AG09309 (cell line): ENCODE results near the gene MAPK14.

Source experiments
- DNase-seq: peaks from one replicate; pipeline ENCODE4 v3.0.0-alpha.2; 2010; ENCODE audit warnings: low read depth
- H3K4me3 ChIP-seq: 2 replicates; pipeline ENCODE4 v1.5.1; 2011; ENCODE audit warnings: mild to moderate bottlenecking, low read depth, low read length, moderate library complexity; ENCODE audit not compliant: control insufficient read depth
- TF ChIP-seq, protein P1 (sequence below): IDR thresholded peaks from 2 replicates; pipeline ENCODE4 v1.5.1; 2011; ENCODE audit warnings: mild to moderate bottlenecking, low read depth, low read length, inconsistent platforms; ENCODE audit not compliant: insufficient read depth, control insufficient read depth; ENCODE audit errors: missing control alignments

MAPK14 gene

DNA sequence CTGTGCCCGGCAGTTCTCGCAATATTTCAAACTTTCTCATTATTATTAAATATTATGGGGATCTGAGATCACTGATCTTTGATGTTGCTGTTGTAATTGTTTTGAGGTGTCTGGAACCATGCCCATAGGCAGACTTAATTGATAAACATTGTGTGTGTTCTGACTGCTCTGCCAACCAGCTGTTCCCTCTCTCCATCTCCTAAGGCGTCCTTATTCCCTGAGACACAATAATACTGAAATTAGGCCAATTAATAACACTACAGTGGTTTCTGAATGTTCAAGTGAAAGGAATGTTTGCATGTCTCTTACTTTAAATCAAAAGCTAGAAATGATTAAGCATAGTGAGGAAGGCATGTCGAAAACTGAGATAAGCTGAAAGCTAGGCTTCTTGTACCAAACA, 7.6 kb downstream of the MAPK14 start:
- no peak overlapping the region for H3K4me3 ChIP-seq
- TF ChIP-seq, protein P1, sequence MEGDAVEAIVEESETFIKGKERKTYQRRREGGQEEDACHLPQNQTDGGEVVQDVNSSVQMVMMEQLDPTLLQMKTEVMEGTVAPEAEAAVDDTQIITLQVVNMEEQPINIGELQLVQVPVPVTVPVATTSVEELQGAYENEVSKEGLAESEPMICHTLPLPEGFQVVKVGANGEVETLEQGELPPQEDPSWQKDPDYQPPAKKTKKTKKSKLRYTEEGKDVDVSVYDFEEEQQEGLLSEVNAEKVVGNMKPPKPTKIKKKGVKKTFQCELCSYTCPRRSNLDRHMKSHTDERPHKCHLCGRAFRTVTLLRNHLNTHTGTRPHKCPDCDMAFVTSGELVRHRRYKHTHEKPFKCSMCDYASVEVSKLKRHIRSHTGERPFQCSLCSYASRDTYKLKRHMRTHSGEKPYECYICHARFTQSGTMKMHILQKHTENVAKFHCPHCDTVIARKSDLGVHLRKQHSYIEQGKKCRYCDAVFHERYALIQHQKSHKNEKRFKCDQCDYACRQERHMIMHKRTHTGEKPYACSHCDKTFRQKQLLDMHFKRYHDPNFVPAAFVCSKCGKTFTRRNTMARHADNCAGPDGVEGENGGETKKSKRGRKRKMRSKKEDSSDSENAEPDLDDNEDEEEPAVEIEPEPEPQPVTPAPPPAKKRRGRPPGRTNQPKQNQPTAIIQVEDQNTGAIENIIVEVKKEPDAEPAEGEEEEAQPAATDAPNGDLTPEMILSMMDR = no peak
- no peak for DNase-seq

DNA sequence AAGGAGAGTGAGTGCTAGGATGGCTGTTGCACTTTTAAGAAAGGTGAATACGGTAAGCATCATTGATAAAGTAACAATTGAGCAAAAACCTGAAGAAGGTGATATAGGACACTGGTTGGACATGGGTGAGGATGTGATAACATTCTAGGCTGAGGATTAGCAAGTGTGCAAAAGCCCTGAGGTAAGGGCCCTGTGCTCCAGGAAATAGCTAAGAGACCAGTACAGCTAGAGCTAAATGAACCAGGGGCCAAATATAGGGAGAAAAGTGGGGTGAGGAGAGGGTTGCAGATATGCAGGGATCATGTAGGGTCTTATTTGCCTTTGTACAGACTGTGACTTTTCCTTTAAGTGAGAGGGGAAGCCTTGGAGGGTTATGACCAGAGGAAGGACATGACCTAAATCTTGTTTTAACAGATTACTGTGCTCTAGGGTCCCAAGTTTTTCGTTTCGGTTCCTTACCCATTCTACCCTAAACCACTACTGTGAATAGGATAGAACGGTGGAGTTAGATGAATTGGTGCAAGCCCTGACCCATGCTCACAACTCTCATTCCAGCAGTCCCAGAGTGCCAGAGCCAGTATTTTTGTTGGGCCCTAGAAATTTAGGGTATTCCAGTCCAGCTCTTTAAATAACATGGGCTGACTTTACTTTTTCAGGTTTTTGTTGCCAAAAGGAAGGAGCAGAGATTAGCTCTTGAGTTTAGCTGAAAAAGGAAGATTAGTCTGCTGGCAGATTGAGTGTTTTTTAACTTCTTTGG, 10.7 kb downstream of the MAPK14 start:
- H3K4me3 ChIP-seq = no peak overlapping the region
- TF ChIP-seq, protein P1 = no peak
- DNase-seq = no peak

DNA sequence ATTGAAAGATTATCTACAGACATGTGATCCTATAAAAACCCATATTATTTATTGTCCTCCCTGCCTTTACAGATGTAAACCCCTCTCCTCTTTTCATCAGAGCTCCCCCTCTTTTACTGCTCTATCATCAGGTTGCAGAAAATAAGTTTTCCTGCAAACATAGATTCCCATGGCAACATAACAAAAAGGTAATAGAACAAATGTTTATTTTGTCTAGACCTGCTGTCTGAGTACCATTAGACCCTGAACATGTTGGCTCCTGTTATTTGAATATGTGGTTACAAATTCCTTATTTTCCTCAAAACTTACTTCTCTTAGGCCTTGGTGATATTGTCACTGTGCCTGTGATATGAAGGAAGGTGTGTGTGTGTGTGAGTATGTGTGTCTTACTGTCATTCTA, 11.5 kb downstream of the MAPK14 start:
- TF ChIP-seq, protein P1 = no peak
- no peak overlapping the region for H3K4me3 ChIP-seq
- DNase-seq = no peak

DNA sequence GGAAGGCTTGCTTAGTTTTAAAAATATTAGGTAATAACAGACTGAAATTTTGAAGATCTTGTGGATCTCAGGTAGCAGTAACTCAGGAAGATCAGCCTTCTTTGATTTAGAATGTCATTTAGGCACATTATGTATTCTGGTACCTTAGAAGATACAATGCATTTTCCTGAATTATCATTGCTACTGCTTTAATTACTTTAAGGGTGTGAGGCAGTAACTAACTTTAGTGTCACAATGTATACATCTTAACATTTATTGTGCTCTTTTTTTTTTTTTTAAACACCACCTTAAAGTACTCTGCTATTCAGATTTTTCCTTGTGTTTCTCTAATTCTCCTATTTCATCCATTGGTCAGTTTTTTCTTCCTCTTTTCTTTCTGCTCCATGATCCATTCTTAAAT, 13.3 kb downstream of the MAPK14 start:
- TF ChIP-seq, protein P1 = no peak
- DNase-seq = no peak
- H3K4me3 ChIP-seq = no peak overlapping the region

DNA sequence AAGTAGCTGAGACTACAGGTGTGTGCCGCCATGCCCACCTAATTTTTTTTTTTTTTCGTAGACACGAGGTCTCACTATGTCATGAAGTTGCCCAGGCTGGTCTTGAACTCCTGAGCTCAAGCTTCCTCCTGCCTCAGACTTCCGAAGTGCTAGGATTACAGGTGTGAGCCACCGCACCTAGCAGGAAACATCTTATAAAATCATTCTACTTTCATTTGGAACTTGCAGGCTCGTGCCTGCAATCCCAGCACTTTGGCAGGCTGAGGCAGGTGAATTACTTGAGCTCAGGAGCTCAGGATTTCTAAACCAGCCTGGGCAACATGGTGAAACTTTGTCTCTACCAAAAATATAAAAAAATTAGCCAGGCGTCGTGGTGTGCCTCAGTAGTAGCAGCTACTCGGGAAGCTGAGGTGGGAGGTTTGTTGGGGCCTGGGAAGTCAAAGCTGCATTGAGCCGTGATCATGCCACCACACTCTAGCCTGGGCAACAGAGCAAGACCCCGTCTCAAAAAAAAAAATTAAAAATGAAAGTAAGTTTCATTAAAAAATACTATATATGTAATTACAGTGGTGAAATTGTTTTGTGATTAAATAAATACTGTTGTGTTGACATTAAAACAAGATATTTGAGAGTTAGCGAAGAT, 15.1 kb downstream of the MAPK14 start:
- no peak overlapping the region for H3K4me3 ChIP-seq
- DNase-seq = no peak

DNA sequence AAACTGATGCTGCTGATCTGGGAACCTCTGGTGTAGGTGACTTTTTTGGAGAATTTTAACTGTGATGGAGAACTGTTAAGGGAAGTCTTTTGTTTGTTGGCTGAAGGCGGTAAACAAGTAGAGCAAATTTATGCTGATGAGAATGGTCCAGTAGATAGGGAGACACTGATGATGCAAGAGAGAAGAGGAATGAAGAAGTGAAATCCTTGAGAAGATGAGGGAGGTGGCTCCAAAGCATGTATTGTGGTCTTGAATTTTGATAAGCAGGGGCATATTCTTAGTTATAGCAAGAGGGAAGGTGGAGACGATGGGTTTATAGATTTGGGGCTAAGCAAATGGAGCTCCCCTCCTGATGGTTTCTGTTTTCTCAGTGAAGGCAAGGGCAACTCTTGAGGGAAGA, 22.0 kb downstream of the MAPK14 start:
- TF ChIP-seq, protein P1 = no peak
- DNase-seq = no peak
- no peak overlapping the region for H3K4me3 ChIP-seq

More for the DNA sequence above, 15.1 kb downstream of the MAPK14 start:
- TF ChIP-seq, protein P1 = no peak

DNA sequence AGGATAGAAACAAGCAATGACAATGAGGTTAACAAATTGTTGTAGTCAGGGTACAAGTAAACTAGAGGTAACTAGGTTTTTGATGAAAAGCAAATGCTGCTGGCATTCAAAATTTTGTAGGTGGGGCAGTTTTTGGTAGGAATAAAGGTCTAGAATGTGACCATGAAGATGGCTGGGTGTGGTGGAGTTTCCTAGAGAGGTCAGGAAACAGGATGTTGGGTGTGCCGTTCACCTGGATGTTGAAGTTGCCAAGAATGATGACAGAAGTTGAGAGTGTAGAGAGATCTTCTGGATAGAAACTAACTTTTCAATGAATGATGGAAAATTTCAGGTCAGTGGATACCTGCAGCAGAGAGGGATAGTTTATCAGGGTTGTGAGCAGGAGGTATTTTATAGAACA, 22.7 kb downstream of the MAPK14 start:
- H3K4me3 ChIP-seq = no peak overlapping the region
- no peak for DNase-seq
- TF ChIP-seq, protein P1 = no peak
